DMS114 treated with DMSO at 0.1 percent for 48 hours (cell line): ENCODE results near the gene WWTR1.

Experiments used
- DNase-seq: peaks from one replicate; lab custom pipeline; 2025; ENCODE audit not compliant: unreplicated experiment; lab: John Stamatoyannopoulos, UW

WWTR1 gene

GRCh38 chr3:149625795-149626194 lies 32.0 kb downstream of the WWTR1 start:
- DNase-seq: no peak

DNA sequence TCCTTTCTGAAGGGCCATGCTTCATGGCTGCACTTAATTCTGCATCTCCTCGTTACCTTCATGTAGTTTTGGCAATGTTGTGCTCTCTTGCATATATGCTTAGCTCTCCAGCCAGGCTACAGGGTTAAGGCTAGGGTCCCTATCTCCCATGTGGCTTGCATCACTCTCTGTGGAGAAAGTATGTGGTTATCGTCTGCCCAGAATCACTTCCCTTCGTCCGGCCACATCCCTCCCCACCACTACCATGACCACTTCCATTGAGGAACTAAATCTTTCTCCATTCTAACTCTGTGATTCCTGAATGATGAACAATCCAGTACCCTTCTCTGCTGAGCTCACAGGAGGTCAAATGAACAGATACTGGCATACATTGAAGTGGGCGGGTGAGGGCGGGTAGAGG lies 34.0 kb downstream of the WWTR1 start:
- DNase-seq: no peak

- DNase-seq: no peak
These were observed 36.4 kb downstream of the WWTR1 start for GRCh38 chr3:149621218-149622005.

DNA sequence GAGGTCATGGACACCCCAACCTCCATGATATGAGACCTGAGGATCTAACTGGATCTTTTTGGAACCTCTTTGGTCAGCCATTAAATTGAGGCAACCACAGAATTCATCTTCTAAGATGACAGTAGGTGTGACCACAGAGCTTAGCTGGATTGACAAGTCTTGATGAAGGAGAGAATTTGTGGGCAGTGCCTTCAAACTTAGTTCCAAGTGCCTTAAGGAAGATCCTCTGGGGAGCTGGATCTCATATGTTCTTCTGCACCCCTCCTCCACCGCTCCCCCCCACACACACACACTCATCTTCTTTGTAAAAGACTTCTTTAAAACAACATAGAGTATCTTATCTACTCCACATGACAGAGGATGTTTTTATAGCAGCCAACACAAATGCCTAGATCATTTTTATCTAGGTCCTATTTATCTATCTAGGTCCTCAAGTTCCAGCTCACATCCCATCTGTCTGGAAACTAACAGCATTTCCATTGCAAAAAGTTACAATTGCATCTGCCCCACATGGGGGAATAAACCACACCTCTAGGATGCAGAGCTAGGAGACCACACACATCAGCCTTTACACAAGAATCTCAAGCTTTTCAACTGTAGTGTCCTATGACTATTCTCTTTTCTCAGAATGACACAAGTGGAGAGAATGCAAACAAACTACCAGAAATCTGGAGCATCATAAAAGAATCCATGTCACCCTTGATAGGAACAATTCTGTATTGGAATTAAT lies 37.4 kb downstream of the WWTR1 start:
- no peak for DNase-seq

DNA sequence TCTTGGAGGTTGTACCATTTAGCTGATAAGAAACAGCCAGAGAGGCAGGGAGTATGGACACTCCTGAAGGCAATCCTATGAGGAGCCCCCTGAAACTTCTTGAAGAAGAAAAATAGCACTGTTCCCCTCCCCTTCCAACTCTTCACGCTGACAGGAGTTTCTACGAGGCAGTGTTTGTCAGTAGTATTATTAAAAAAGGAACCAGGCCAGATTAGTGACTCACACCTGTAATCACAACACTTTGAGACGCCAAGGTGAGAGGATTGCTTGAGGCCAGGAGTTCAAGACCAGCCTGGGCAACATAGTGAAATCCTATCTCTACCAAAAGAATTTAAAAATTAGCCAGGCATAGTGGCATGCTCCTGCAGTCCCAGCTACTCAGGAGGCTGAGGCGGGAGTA lies 38.7 kb downstream of the WWTR1 start:
- no peak for DNase-seq

GRCh38 chr3:149618151-149619123 lies 39.4 kb downstream of the WWTR1 start:
- no peak for DNase-seq

GRCh38 chr3:149615731-149616221 lies 42.0 kb downstream of the WWTR1 start:
- no peak for DNase-seq

GRCh38 chr3:149613988-149614387 lies 43.8 kb downstream of the WWTR1 start:
- DNase-seq: no peak

DNA sequence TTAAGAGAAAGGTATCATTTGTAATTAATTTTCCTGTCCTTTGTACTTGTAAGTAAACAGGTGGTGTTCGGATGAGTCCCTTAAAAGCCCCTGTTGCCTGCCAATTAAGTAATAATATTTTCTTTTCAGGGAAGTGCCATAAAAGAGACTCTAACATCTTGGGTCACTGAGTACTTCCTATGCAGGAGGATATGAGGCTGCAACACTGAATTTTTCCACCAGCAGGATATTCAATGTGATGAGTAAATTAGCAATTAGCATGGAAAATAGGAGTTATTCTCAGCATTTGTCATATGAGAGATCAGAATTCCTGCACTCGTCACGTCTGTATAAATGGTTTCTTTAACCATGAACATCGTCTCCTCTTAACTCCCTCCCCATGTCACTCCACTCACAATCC lies 45.4 kb downstream of the WWTR1 start:
- DNase-seq: no peak

DNA sequence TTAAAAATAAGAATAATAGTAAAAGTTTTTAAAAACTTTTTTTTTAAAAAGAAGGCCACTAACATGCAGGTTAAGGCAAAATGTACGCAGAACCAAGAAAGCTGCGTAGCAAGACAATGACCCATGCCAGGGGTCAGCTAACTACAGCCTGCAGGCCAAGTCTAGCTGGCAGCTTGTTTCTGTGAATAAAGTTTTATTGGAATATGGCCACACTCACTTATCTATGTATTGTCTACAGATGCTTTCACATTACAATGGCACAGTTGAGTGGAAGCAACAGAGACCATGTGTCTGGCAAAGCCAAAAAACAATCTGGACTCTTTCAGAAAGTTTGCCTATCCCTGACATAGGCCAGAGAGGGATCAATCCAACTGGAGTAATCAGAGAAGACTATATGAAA lies 46.7 kb downstream of the WWTR1 start:
- DNase-seq: no peak

- no peak for DNase-seq
These were observed 47.3 kb downstream of the WWTR1 start for GRCh38 chr3:149610351-149611105.

DNA sequence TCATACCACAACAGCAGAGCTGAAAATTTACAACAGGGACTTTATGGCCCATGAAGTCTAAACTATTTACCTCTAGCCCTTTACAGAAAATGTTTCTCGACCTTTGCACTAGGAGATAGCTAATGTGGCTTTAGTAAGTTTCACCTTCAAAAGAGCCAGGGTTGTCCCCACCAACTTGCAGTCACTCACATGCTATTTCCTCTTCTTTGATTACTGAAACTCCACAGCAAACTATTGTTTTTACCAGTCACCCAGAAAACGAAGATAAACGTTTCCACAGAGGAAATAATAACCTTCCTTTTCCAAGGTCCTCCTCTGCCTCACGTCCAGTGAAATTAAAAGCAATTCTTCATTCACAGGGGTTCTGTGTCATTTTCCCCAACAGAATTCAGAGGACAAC lies 48.2 kb downstream of the WWTR1 start:
- DNase-seq: no peak

DNA sequence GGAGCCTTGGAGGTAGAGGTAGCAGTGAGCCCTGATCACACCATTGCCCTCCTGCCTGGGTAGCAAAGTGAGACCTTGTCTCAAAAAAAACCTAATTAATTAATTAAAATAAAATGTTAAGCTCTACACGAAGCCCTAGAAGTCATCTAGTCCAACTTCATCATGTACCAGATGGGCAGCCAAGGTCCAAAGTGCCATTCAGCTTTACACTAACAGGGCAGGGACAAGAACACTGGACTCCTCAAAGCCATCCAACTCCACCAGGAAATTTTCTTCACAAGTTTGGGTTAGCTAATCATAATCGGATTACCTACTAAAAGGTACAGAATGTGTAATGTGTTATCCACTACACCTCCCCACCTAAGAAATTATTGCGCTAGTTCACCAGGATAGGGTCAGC lies 48.8 kb downstream of the WWTR1 start:
- DNase-seq: no peak

- no peak for DNase-seq
These were observed 51.9 kb downstream of the WWTR1 start for GRCh38 chr3:149605902-149606301.

DNA sequence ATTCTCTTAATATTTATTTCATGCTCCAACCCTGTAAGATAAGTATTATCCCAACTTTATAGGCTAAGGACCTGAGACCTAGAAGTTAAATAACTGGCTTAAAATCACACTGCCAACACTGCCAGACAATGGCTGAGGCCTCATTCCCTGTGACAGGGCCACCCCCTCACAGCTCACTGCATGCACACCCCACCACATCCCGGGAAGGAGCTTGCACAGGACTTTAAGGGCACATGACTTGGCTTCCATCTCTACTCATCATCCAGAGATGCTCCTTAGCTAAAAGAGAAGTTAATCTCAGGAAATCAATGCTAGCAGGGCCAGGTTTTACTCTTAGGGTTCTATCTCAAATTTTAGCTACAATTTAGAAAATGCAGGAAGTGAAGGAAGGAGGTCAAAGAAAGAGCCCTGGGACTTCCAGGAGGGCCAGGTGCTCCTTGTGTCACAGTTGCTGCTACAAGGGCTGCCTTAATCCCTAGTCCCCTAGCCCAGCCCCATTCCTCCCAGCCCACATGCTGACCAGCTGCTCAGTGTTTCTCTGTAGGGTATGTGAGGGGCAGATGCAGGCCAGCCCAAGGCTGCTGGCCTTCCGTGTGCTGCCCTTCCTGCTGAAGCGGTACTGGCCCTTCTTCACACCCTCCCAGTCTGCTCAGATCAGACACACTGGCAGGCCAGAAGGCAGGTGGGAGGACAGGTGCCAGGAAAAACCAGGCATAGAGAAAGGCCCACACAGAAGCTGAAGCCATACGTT lies 53.5 kb downstream of the WWTR1 start:
- DNase-seq: no peak

DNA sequence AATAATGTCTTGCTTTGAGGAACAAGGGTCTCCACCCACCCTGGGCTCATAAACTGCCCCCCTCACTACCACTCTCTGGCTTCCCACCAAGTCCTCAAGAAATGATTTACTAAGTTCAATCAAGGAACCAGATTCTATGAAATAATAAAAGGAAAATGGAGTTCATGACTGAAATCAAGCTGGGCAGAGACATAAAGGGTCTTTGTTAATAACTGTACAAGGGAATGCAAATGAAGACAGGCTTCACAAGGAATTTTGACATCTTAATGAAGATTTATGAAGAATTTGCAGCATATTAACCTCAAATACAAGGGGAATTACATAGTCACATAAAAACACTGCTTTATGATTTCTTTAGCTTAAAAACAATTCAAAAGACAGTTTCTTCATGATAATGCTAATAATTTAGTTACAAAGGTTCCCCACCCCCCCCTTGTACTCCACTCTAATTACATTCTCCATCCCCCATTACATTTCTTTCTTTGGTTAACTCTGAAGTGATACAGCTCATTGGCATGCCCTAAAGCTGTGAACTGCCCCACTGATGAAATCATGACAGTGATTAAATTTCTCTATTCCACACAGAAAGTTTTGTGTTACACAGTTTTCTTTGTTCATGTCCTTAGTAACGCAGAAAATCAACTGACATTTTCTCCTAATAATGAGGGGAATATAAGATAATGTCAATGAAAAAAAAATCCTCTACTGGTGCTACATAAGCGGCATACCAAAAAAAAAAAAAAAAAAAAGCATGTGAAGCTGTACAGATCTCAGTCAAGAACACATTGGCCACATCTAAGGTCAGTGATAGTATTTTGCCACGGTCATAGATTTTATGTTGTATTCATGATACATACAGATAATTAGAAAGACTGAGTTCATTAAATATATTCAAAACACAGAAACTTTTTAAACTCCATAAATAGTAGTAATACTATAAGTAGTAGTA lies 54.4 kb downstream of the WWTR1 start:
- DNase-seq: no peak

- no peak for DNase-seq
These were observed 57.2 kb downstream of the WWTR1 start for GRCh38 chr3:149600634-149601033.

- DNase-seq: no peak
These were observed 58.6 kb downstream of the WWTR1 start for GRCh38 chr3:149599236-149599635.
